Measurements from ENCODE around the gene CCDC121.

- TF ChIP-seq EZH2 (IDR thresholded peaks at IDR 0.05; ENCODE audit: borderline replicate concordance, low read length) = no peak
- TF ChIP-seq, protein P1, sequence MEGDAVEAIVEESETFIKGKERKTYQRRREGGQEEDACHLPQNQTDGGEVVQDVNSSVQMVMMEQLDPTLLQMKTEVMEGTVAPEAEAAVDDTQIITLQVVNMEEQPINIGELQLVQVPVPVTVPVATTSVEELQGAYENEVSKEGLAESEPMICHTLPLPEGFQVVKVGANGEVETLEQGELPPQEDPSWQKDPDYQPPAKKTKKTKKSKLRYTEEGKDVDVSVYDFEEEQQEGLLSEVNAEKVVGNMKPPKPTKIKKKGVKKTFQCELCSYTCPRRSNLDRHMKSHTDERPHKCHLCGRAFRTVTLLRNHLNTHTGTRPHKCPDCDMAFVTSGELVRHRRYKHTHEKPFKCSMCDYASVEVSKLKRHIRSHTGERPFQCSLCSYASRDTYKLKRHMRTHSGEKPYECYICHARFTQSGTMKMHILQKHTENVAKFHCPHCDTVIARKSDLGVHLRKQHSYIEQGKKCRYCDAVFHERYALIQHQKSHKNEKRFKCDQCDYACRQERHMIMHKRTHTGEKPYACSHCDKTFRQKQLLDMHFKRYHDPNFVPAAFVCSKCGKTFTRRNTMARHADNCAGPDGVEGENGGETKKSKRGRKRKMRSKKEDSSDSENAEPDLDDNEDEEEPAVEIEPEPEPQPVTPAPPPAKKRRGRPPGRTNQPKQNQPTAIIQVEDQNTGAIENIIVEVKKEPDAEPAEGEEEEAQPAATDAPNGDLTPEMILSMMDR (IDR thresholded peaks at IDR 0.05; ENCODE audit: low read length) = no peak
Measured at GRCh38 chr2:27615316-27615715, 13.5 kb downstream of the CCDC121 start.

Data from OCI-LY1 (cell line).